Endothelial cell of umbilical vein (primary cell): ENCODE measurements around the gene RYR2. TPM values are rescaled to one million over a fixed set of nuclear protein-coding genes. Genes with fewer than 3 reads are reported as not detected.

Experiments
- BruUV-seq: library from RNA; stranded (reverse); fragments of 400-500 nt; replicated peaks from 2 replicates; lab custom pipeline; 2021; lab: Mats Ljungman, UMichigan
- CTCF ChIA-PET: fragments of 300-600, 350-600 bp; sonication (Branson Sonifier 250); formaldehyde crosslinking; loops from one replicate; lab custom pipeline; 2021; ENCODE audit warnings: antibody characterized with exemption, inconsistent platforms; lab: Charles Lee
- POLR2A ChIA-PET: fragments of 300-600, 350-600 bp; sonication (Branson Sonifier 250); formaldehyde crosslinking; loops from one replicate; lab custom pipeline; 2021; ENCODE audit warnings: antibody characterized with exemption, inconsistent platforms; lab: Charles Lee
- DNase-seq: peaks from one replicate; pipeline ENCODE4 v3.0.0-alpha.2; 2011; ENCODE audit warnings: low read depth, low spot score
- FAIRE-seq: peaks from 2 replicates; lab custom pipeline; 2011; peaks lifted over from hg19 to GRCh38; lab: Jason Lieb, UNC
- H2AFZ ChIP-seq: 2 replicates; pipeline ENCODE4 v1.6.0; 2012; ENCODE audit warnings: low read depth, low read length, control low read depth, inconsistent platforms
- H3K27ac ChIP-seq: 2 replicates; pipeline ENCODE4 v1.5.1; 2011; ENCODE audit warnings: low read depth, mild to moderate bottlenecking, control low read depth, low read length, moderate library complexity; ENCODE audit not compliant: insufficient read depth
- H3K27me3 ChIP-seq, 2 experiments: 2 replicates each; pipeline versions ENCODE4 v1.6.0 to v1.6.1; 2011; ENCODE audit warnings: low read length in 2 of 2, mixed read lengths in 1 of 2; ENCODE audit not compliant: control insufficient read depth in 2 of 2, insufficient read depth in 2 of 2
- H3K36me3 ChIP-seq, 2 experiments: 2 replicates in 1 of 2; 3 replicates in 1 of 2; pipeline ENCODE4 v1.5.1; 2011; ENCODE audit warnings: low read length in 2 of 2, mild to moderate bottlenecking in 1 of 2, moderate library complexity in 1 of 2; ENCODE audit not compliant: control insufficient read depth in 2 of 2, insufficient read depth in 2 of 2; ENCODE audit errors: extremely low read depth in 1 of 2
- H3K4me1 ChIP-seq: 3 replicates; pipeline ENCODE4 v1.5.1; 2011; ENCODE audit warnings: mild to moderate bottlenecking, low read length; ENCODE audit not compliant: control insufficient read depth, insufficient read depth; ENCODE audit errors: extremely low read depth
- H3K4me2 ChIP-seq: 2 replicates; pipeline ENCODE4 v1.6.1; 2011; ENCODE audit warnings: low read length, control low read depth, mixed read lengths; ENCODE audit not compliant: insufficient read depth
- H3K4me3 ChIP-seq, 3 experiments: fragments of 200-600 bp in 1 of 3; sonication (generic), shearing (Covaris generic) in 1 of 3; replicated peaks in 1 of 3; 2 replicates each; pipeline ENCODE4 v1.5.1; 2011 to 2016; ENCODE audit warnings: control low read depth in 3 of 3, low read length in 3 of 3, mild to moderate bottlenecking in 2 of 3, inconsistent platforms in 1 of 3, low read depth in 1 of 3, moderate library complexity in 1 of 3; ENCODE audit not compliant: insufficient read depth in 1 of 3
- H3K79me2 ChIP-seq: 2 replicates; pipeline ENCODE4 v1.6.0; 2012; ENCODE audit warnings: low read length, inconsistent platforms; ENCODE audit not compliant: control insufficient read depth, insufficient read depth
- H3K9ac ChIP-seq: replicated peaks from 2 replicates; pipeline ENCODE3; 2011; ENCODE audit warnings: low read length, control low read depth; ENCODE audit not compliant: insufficient read depth; ENCODE audit errors: extremely low read depth
- H3K9me1 ChIP-seq: replicated peaks from 3 replicates; pipeline ENCODE4 v1.6.0; 2011; ENCODE audit warnings: mild to moderate bottlenecking, low read length; ENCODE audit not compliant: control insufficient read depth, insufficient read depth; ENCODE audit errors: extremely low read depth
- H3K9me3 ChIP-seq: replicated peaks from 2 replicates; pipeline ENCODE4 v1.5.1; 2012; ENCODE audit warnings: low read length, inconsistent platforms; ENCODE audit not compliant: control insufficient read depth, insufficient read depth
- H4K20me1 ChIP-seq: replicated peaks from 2 replicates; pipeline ENCODE3; 2011; ENCODE audit warnings: mild to moderate bottlenecking, low read length; ENCODE audit not compliant: control insufficient read depth, insufficient read depth; ENCODE audit errors: extremely low read depth
- EZH2 ChIP-seq: IDR thresholded peaks from 2 replicates; pipeline ENCODE4 v1.6.1; 2012; ENCODE audit warnings: borderline replicate concordance, low read depth, mild to moderate bottlenecking, moderate library complexity, low read length, inconsistent platforms; ENCODE audit not compliant: severe bottlenecking
- FOS ChIP-seq: IDR thresholded peaks from 2 replicates; pipeline ENCODE4 v1.6.1; 2011; ENCODE audit warnings: mild to moderate bottlenecking, low read length, moderate library complexity, borderline replicate concordance; ENCODE audit not compliant: insufficient read depth
- GATA2 ChIP-seq: IDR thresholded peaks from 2 replicates; pipeline ENCODE4 v1.7.0; 2011; ENCODE audit warnings: low read depth, mild to moderate bottlenecking, moderate library complexity, mixed read lengths, low read length; ENCODE audit not compliant: insufficient read length, insufficient read depth
- JUN ChIP-seq: IDR thresholded peaks from 2 replicates; pipeline ENCODE4 v1.6.1; 2011; ENCODE audit warnings: borderline replicate concordance, low read depth; ENCODE audit not compliant: insufficient read length, insufficient read depth
- MAX ChIP-seq: IDR thresholded peaks from 2 replicates; pipeline ENCODE4 v1.6.1; 2011; ENCODE audit not compliant: insufficient read depth, insufficient read length
- MYC ChIP-seq: IDR thresholded peaks from one replicate; pipeline ENCODE4 v1.6.1; 2011; ENCODE audit warnings: mild to moderate bottlenecking, low read depth, low read length
- POLR2A ChIP-seq: IDR thresholded peaks from 2 replicates; pipeline ENCODE4 v1.6.1; 2012; ENCODE audit warnings: low read depth, mild to moderate bottlenecking, control low read depth, low read length
- POLR2AphosphoS5 ChIP-seq: IDR thresholded peaks from 2 replicates; pipeline ENCODE4 v1.6.1; 2012; ENCODE audit warnings: low read depth, mild to moderate bottlenecking, control low read depth, low read length, moderate library complexity; ENCODE audit not compliant: insufficient read depth
- dilution Hi-C: fragments of 300-500 bp; cut with MboI; formaldehyde crosslinking; loops from one replicate; pipeline ENCODE4 v1.15.0; 2019; ENCODE audit warnings: low sequenced_read_pairs; ENCODE audit not compliant: extremely low pct_ligation_motif_present
- intact Hi-C: fragments of 100-400 bp; cut with micrococcal nuclease; formaldehyde crosslinking; loops from one replicate; pipeline ENCODE4 v1.10.0; 2022
- polyA plus RNA-seq, 4 experiments: library from polyadenylated mRNA; depleted of rRNA in 3 of 4; stranded (reverse) in 3 of 4; unstranded in 1 of 4; fragments of >200 nt; gene quantifications; 2 replicates each; pipeline versions ENCODE4 v1.2.1 to v1.2.3, GENCODE V29; 2011 to 2012; ENCODE audit warnings: missing spikeins in 1 of 4
- total RNA-seq: library from RNA; stranded (reverse); gene quantifications from 2 replicates; pipeline ENCODE4 v1.2.3, GENCODE V29; 2021
- TF ChIP-seq, protein P1 (sequence below), 2 donors: IDR thresholded peaks; 1 replicate in 1 of 2; 2 replicates in 1 of 2; pipeline ENCODE4 v1.5.1; 2011; ENCODE audit warnings: low read length in 2 of 2, mild to moderate bottlenecking in 2 of 2, moderate library complexity in 2 of 2, control low read depth in 1 of 2, inconsistent platforms in 1 of 2, low read depth in 1 of 2; ENCODE audit not compliant: insufficient read depth in 1 of 2; ENCODE audit errors: extremely low read depth in 1 of 2

Gene RYR2
- total and polyA plus RNA-seq, 2 donors (not counting 3 experiments of a cell fraction or from before 2014, with no cell fraction given): not detected

DNA sequence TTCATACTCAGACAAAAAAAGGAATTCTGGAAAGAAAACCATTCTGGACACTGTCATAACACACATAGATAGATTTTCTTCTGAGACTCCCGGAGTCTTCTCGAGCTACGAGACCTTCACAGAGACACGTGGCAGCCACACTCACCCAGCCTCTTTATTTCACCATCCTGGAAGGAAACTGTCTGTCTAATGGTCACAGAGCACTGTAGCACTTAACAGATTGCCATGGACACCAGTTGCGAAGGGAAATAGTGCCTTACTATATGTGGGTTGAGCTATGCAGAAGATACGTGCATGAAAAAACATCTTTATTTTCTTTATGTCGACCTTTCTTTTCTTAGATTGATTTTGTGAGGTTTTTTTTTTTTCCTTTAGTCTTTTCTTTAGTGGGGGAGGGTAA is 790.9 kb downstream of the RYR2 start:
- Histone ChIP-seq H4K20me1 (no peaks in the 10 kb centered on the region), H3K9me3 (peaks cover 13% of the 10 kb centered on the region), H3K4me2 (no peak overlapping the region), H3K79me2 (no peaks in the 10 kb centered on the region), H3K36me3 (no peaks in the 10 kb centered on the region), H3K4me1 (no peaks in the 10 kb centered on the region), H3K4me3 (no peak overlapping the region), H3K27ac (no peak overlapping the region), H3K9ac (no peak overlapping the region), H3K9me1 (no peaks in the 10 kb centered on the region), H2AFZ (no peak overlapping the region), H3K27me3 (no peaks in the 10 kb centered on the region)
- dilution Hi-C loops (no loop called here), intact Hi-C loops (no loop called here)
- ChIA-PET CTCF (no interaction called here), POLR2A (no interaction called here)
- TF ChIP-seq POLR2A (no peak), EZH2 (no peak), FOS (no peak), JUN (no peak), MYC (no peak)
- BruUV-seq: no TSS peak
- no peak for FAIRE-seq
- DNase-seq: no peak

GRCh38 chr1:237834048-237834447 is 792.1 kb downstream of the RYR2 start:
- Histone ChIP-seq H3K4me1 (no peaks in the 10 kb centered on the region), H3K4me2 (no peak overlapping the region), H4K20me1 (no peaks in the 10 kb centered on the region), H3K9me1 (no peaks in the 10 kb centered on the region), H3K27ac (no peak overlapping the region), H2AFZ (no peak overlapping the region), H3K9me3 (peaks cover 7% of the 10 kb centered on the region), H3K27me3 (no peaks in the 10 kb centered on the region), H3K9ac (no peak overlapping the region), H3K4me3 (no peak overlapping the region), H3K36me3 (no peaks in the 10 kb centered on the region), H3K79me2 (no peaks in the 10 kb centered on the region)
- dilution Hi-C loops: no loop called here
- BruUV-seq: no TSS peak
- intact Hi-C loops: no loop called here
- ChIA-PET CTCF (no interaction called here), POLR2A (no interaction called here)
- TF ChIP-seq, protein P1, sequence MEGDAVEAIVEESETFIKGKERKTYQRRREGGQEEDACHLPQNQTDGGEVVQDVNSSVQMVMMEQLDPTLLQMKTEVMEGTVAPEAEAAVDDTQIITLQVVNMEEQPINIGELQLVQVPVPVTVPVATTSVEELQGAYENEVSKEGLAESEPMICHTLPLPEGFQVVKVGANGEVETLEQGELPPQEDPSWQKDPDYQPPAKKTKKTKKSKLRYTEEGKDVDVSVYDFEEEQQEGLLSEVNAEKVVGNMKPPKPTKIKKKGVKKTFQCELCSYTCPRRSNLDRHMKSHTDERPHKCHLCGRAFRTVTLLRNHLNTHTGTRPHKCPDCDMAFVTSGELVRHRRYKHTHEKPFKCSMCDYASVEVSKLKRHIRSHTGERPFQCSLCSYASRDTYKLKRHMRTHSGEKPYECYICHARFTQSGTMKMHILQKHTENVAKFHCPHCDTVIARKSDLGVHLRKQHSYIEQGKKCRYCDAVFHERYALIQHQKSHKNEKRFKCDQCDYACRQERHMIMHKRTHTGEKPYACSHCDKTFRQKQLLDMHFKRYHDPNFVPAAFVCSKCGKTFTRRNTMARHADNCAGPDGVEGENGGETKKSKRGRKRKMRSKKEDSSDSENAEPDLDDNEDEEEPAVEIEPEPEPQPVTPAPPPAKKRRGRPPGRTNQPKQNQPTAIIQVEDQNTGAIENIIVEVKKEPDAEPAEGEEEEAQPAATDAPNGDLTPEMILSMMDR (IDR thresholded peaks at IDR 0.05; ENCODE audit: extremely low read depth in 1 of 2, insufficient read depth in 1 of 2, low read depth in 1 of 2, low read length in 2 of 2): no peak
- TF ChIP-seq EZH2 (no peak), POLR2A (no peak), MYC (no peak), GATA2 (no peak), MAX (no peak), JUN (no peak), POLR2AphosphoS5 (no peak), FOS (no peak)
- DNase-seq: no peak
- no peak for FAIRE-seq
